D721Med (cell line): ENCODE data around the gene CHST3.
"Not testable (repeated sequence)": the region's sequence is repeated elsewhere in the genome, so short reads cannot be mapped to it uniquely, and the experiment has no call there.

Experiments used
- DNase-seq: peaks from one replicate; pipeline ENCODE4 v3.0.0; 2011; ENCODE audit warnings: low spot score; ENCODE audit not compliant: insufficient read length
- FAIRE-seq: peaks from 2 replicates; lab custom pipeline; 2011; peaks lifted over from hg19 to GRCh38; lab: Jason Lieb, UNC
- CTCF ChIP-seq: IDR thresholded peaks from 2 replicates; pipeline ENCODE4 v1.5.1; 2012; ENCODE audit warnings: mild to moderate bottlenecking, control low read depth; ENCODE audit not compliant: insufficient read depth; ENCODE audit errors: missing control alignments

Gene CHST3

GRCh38 chr10:71964098-71964742 lies at the start of gene CHST3:
CHST3 (plus strand) TSS chr10:71964395; CDS start chr10:72005843, 41,448 bp downstream.
- DNase-seq (no peak), FAIRE-seq (no peak)
- no peak for TF ChIP-seq CTCF

GRCh38 chr10:71916827-71917226 lies 47.4 kb upstream of the CHST3 start:
- FAIRE-seq: no peak
- TF ChIP-seq CTCF: no peak
- no peak for DNase-seq

DNA sequence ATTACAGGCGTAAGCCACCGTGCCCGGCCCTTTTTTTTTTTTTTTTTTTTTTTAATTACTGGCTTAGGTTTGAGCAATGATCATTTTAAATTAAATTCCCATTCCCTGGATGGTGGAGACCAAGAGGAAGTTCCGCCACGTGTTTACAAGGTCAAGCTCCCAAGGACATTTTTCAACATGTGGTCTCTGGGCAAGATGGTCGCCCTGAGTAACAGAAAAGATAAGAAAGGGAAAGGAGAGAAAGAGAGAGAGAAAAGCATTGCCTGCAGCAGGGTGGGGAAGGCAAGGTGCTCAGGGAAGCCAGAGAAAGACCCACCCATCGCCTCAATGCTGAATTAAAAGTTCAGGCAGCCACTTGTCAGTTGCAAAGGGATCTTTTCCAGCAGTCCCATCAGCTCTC lies 45.2 kb upstream of the CHST3 start:
- FAIRE-seq: no peak
- no peak for TF ChIP-seq CTCF
- DNase-seq: no peak

- not testable (repeated sequence) for DNase-seq, FAIRE-seq
These were observed 44.1 kb upstream of the CHST3 start for GRCh38 chr10:71919956-71920539.

DNA sequence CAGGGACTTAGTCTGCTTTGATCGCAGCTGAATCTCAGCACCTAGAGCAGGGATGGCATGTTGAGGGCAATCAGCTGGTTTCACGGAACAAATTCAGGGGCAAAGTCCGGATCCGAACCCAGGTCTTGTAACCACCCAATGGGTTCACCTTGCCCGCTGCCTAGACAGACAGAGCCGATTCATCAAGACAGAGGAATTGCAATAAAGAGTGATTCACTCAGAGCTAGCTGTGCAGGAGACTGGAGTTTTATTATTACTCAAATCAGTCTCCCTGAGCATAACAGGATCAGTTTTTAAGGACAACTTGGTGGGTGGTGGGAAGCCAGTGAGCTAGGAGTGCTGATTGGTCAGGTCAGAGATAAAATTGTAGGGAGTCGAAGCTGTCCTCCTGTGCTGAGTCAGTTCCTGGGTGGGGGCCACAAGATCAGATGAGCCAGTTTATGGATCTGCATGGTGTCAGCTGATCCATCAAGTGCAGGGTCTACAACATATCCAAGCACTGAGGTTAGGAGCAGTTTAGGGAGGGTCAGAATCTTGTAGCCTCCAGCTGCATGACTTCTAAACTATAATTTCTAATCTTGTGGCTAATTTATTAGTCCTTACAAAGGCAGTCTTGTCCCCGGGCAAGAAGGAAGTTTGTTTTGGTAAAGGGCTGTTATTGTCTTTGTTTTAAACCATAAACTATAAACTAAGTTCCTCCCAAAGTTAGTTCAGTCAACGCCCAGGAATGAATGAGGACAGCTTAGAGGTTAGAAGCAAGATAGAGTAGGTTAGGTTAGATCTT lies 43.5 kb upstream of the CHST3 start:
- FAIRE-seq (no peak), DNase-seq (no peak)
- TF ChIP-seq CTCF: no peak

- DNase-seq: no peak
- TF ChIP-seq CTCF: no peak
- FAIRE-seq: no peak
These were observed 42.7 kb upstream of the CHST3 start for GRCh38 chr10:71921324-71922027.

DNA sequence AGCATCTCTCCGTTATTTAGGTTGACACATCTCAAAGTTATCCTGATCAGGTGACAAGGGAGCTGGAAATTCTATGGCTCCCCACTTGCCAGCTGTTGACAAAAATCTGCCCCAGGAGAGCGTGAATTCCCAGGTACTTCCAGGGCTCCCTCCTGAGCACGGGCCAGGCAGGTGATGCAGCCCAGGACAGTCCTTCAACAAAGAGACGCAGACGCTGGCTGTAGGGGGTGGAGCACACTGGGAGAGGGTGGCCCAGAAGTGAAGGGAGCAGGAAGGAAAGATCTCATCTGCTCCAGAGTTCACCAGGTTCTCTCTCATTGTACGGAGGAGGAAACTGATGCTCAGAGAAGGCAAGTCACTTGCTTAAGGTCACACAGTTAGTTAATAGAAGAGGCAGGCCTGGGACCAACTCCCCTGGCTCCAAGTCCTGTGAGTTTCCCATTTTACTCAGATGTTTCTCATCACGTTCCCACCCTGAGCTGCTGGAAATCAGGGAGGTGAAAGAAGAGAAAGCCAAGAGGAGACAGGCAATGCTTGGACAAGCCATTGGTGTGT lies 41.0 kb upstream of the CHST3 start:
- DNase-seq (no peak), FAIRE-seq (no peak)
- TF ChIP-seq CTCF: no peak
